WTC11 (cell line): ENCODE data around the gene IZUMO4.

ENCODE experiments used
- NFATC4 ChIP-seq: fragments of 250-450 bp; sonication (Bioruptor Pico); IDR thresholded peaks from 2 replicates; pipeline ENCODE4 v1.9.0; 2021; ENCODE audit warnings: mild to moderate bottlenecking
- TF ChIP-seq, protein P1 (sequence below): fragments of 200-600 bp; IDR thresholded peaks from 2 replicates; pipeline ENCODE4 v1.8.0; 2022; ENCODE audit warnings: antibody characterized with exemption

DNA sequence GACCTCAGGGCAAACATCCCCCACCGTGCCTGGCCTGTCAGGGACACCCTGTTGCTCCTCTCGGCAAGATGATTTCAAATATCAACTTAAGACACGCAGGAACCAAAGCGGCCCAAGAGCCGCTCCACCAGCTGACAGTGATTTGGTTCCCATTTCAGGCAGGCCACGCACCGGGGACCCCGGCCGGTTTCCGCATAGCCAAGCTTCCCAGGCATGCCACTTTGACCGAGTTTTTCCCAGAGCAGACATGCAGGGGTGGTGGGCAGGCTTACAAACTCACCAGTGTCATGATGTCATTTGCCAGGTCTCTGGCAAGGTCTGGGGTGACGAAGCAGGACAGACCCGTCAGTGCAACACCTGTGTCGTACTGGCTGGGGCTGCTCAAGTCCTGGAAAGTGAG is 35.5 kb downstream of the IZUMO4 start:
- TF ChIP-seq, protein P1, sequence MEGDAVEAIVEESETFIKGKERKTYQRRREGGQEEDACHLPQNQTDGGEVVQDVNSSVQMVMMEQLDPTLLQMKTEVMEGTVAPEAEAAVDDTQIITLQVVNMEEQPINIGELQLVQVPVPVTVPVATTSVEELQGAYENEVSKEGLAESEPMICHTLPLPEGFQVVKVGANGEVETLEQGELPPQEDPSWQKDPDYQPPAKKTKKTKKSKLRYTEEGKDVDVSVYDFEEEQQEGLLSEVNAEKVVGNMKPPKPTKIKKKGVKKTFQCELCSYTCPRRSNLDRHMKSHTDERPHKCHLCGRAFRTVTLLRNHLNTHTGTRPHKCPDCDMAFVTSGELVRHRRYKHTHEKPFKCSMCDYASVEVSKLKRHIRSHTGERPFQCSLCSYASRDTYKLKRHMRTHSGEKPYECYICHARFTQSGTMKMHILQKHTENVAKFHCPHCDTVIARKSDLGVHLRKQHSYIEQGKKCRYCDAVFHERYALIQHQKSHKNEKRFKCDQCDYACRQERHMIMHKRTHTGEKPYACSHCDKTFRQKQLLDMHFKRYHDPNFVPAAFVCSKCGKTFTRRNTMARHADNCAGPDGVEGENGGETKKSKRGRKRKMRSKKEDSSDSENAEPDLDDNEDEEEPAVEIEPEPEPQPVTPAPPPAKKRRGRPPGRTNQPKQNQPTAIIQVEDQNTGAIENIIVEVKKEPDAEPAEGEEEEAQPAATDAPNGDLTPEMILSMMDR = no peak
- no peak for TF ChIP-seq NFATC4 (CRISPR knock-in tag)
